GM23248 (cell line): ENCODE data around the gene EXD3. TPM values are rescaled to one million over a fixed set of nuclear protein-coding genes. Genes with fewer than 3 reads are reported as not detected.

Source experiments
- DNase-seq: peaks from one replicate; pipeline ENCODE4 v3.0.0-alpha.2; 2015
- H2AFZ ChIP-seq: fragments of 200-600 bp; sonication (generic); 2 replicates; pipeline ENCODE4 v1.6.1; 2016; ENCODE audit warnings: antibody characterized with exemption
- H3F3A ChIP-seq: fragments of 200-600 bp; sonication (generic); 2 replicates; pipeline ENCODE4 v1.6.1; 2016; ENCODE audit warnings: mild to moderate bottlenecking, antibody characterized with exemption, mixed run types; ENCODE audit not compliant: insufficient read depth
- H3K27ac ChIP-seq: fragments of 200-600 bp; sonication (generic); 2 replicates; pipeline ENCODE4 v1.5.1; 2016; ENCODE audit warnings: mild to moderate bottlenecking
- H3K27me3 ChIP-seq: fragments of 200-600 bp; sonication (generic); replicated peaks from 2 replicates; pipeline ENCODE4 v1.6.1; 2016; ENCODE audit warnings: mild to moderate bottlenecking; ENCODE audit not compliant: insufficient read depth
- H3K36me3 ChIP-seq: fragments of 200-600 bp; sonication (generic); 2 replicates; pipeline ENCODE4 v1.6.1; 2016; ENCODE audit warnings: low read depth, mild to moderate bottlenecking
- H3K4me1 ChIP-seq: fragments of 200-600 bp; sonication (generic); 2 replicates; pipeline ENCODE4 v1.6.1; 2016; ENCODE audit warnings: mild to moderate bottlenecking; ENCODE audit not compliant: insufficient read depth
- H3K4me2 ChIP-seq: fragments of 200-600 bp; sonication (generic); one replicate; pipeline ENCODE4 v1.6.1; 2016; ENCODE audit warnings: mild to moderate bottlenecking; ENCODE audit not compliant: unreplicated experiment
- H3K4me3 ChIP-seq: fragments of 200-600 bp; sonication (generic); 2 replicates; pipeline ENCODE4 v1.5.1; 2016; ENCODE audit warnings: mild to moderate bottlenecking
- H3K79me2 ChIP-seq: fragments of 200-600 bp; sonication (generic); 2 replicates; pipeline ENCODE4 v1.6.1; 2016; ENCODE audit warnings: mild to moderate bottlenecking; ENCODE audit not compliant: insufficient read depth
- H3K9ac ChIP-seq: fragments of 200-600 bp; sonication (generic); 2 replicates; pipeline ENCODE4 v1.6.1; 2016; ENCODE audit warnings: mild to moderate bottlenecking
- H3K9me2 ChIP-seq: fragments of 200-600 bp; sonication (generic); 2 replicates; pipeline ENCODE4 v1.6.1; 2016; ENCODE audit warnings: mixed run types, mild to moderate bottlenecking, moderate library complexity; ENCODE audit not compliant: insufficient read depth
- H3K9me3 ChIP-seq: fragments of 200-600 bp; sonication (generic); one replicate; pipeline ENCODE4 v1.6.1; 2017; ENCODE audit warnings: low read depth
- H4K20me1 ChIP-seq: fragments of 200-600 bp; sonication (generic); 2 replicates; pipeline ENCODE4 v1.6.0; 2016; ENCODE audit not compliant: insufficient read depth
- EZH2 ChIP-seq: fragments of 200-600 bp; sonication (generic); IDR thresholded peaks from 2 replicates; pipeline ENCODE4 v1.6.1; 2018; ENCODE audit warnings: antibody characterized with exemption, mild to moderate bottlenecking; ENCODE audit not compliant: insufficient read depth, poor library complexity, severe bottlenecking
- EZH2phosphoT487 ChIP-seq: fragments of 200-600 bp; sonication (generic); IDR thresholded peaks from 2 replicates; pipeline ENCODE4 v1.6.1; 2018; ENCODE audit warnings: antibody characterized with exemption, moderate library complexity, mild to moderate bottlenecking, low read depth; ENCODE audit not compliant: insufficient read depth
- WGBS, 2 experiments: methylation state at CpG; one replicate each; pipeline ENCODE4 v1.1.6; 2015 to 2017; ENCODE audit warnings: low lambda C conversion rate in 2 of 2, low coverage in 1 of 2; ENCODE audit errors: missing lambda C conversion rate in 2 of 2; 5-methylcytosine and 5-hydroxymethylcytosine counted together
- in situ Hi-C: fragments of 300-500 bp; cut with MboI; formaldehyde crosslinking; loops from 2 replicates; pipeline ENCODE4 v1.15.0; 2020
- polyA plus RNA-seq: library from polyadenylated mRNA; unstranded; fragments of >200 nt; fragmentation: Nextera tagmentation; extraction: Ambion mirVana; gene quantifications from 2 replicates; pipeline ENCODE4 v1.2.1, GENCODE V29; 2016
- total RNA-seq: library from RNA; depleted of rRNA; stranded (reverse); fragments of >200 nt; shearing (Covaris generic); gene quantifications from 2 replicates; pipeline ENCODE4 v1.2.3, GENCODE V29; 2014

Gene EXD3
- total and polyA plus RNA-seq, 2 experiments from 2014 or later = 10.1 to 11.6 TPM

- no peak for TF ChIP-seq EZH2
- TF ChIP-seq EZH2phosphoT487 = no peak
- no peaks in the 10 kb centered on the region for H3K79me2 ChIP-seq
- no peaks in the 10 kb centered on the region for H3K9me2 ChIP-seq
- no peaks in the 10 kb centered on the region for H3K4me1 ChIP-seq
- H3K4me3 ChIP-seq = no peak overlapping the region
- no peak for DNase-seq
- no peak overlapping the region for H3K4me2 ChIP-seq
- 92 to 94% methylated on average over 30 to 31 of the region's 31 CpGs for WGBS, 2 experiments
- no peak overlapping the region for H2AFZ ChIP-seq
- H3K9me3 ChIP-seq = no peaks in the 10 kb centered on the region
- H4K20me1 ChIP-seq = no peaks in the 10 kb centered on the region
- no peak overlapping the region for H3K27ac ChIP-seq
- H3K9ac ChIP-seq = no peak overlapping the region
- H3K27me3 ChIP-seq = no peaks in the 10 kb centered on the region
- H3K36me3 ChIP-seq = no peaks in the 10 kb centered on the region
- no peaks in the 10 kb centered on the region for H3F3A ChIP-seq
- in situ Hi-C loops = no loop called here
Observed at GRCh38 chr9:137460363-137461315, 37.7 kb upstream of the EXD3 start.

GRCh38 chr9:137459601-137460362 is 36.8 kb upstream of the EXD3 start:
- no peaks in the 10 kb centered on the region for H3K9me2 ChIP-seq

GRCh38 chr9:137459152-137459600 is 36.2 kb upstream of the EXD3 start, which contains the start of gene NSMF:
TSS of gene NSMF (minus strand) at chr9:137459334. CDS start at chr9:137459102, 232 bp downstream.
- TF ChIP-seq EZH2 (no peak), EZH2phosphoT487 (no peak)
- Histone ChIP-seq H3K9ac (peak within 1 kb of the TSS; percentile 87), H3K79me2 (no peaks in the 10 kb centered on the region), H3K36me3 (no peaks in the 10 kb centered on the region), H3K4me2 (peak within 1 kb of the TSS; percentile 87), H3K9me3 (no peaks in the 10 kb centered on the region), H3K27me3 (no peaks in the 10 kb centered on the region), H2AFZ (peak within 1 kb of the TSS; percentile 87), H3K9me2 (no peaks in the 10 kb centered on the region), H3K4me1 (peaks cover 6% of the 10 kb centered on the region; the same call in 1 of the 2 replicates), H3K4me3 (peak within 1 kb of the TSS; percentile 83), H3K27ac (no peak within 1 kb of the TSS), H3F3A (no peaks in the 10 kb centered on the region), H4K20me1 (no peaks in the 10 kb centered on the region)
- in situ Hi-C loops = no loop called here
- peak; percentile 96 for DNase-seq
- WGBS, 2 experiments = 1% methylated on average over 30 to 54 of the region's 62 CpGs

More at GRCh38 chr9:137459601-137460362, 36.8 kb upstream of the EXD3 start:
- Histone ChIP-seq H3F3A (no peaks in the 10 kb centered on the region), H2AFZ (peak overlapping the region; percentile 87), H3K36me3 (no peaks in the 10 kb centered on the region), H3K27ac (no peak overlapping the region), H4K20me1 (no peaks in the 10 kb centered on the region), H3K9me3 (no peaks in the 10 kb centered on the region), H3K9ac (peak overlapping the region; percentile 87), H3K79me2 (no peaks in the 10 kb centered on the region), H3K4me1 (no peaks in the 10 kb centered on the region), H3K4me3 (peak overlapping the region; percentile 83), H3K4me2 (peak overlapping the region; percentile 51), H3K27me3 (no peaks in the 10 kb centered on the region)
- in situ Hi-C loops = no loop called here
- 25 to 27% methylated on average over 13 to 14 of the region's 15 CpGs for WGBS, 2 experiments
- no peak for DNase-seq
- TF ChIP-seq EZH2 (no peak), EZH2phosphoT487 (no peak)

GRCh38 chr9:137458194-137459151 is 35.5 kb upstream of the EXD3 start:
- peak; percentile 63 for DNase-seq
- H2AFZ ChIP-seq = peak overlapping the region; percentile 66

More at GRCh38 chr9:137458194-137459151, 35.5 kb upstream of the EXD3 start:
- Histone ChIP-seq H3F3A (no peaks in the 10 kb centered on the region), H3K36me3 (no peaks in the 10 kb centered on the region), H3K9me2 (no peaks in the 10 kb centered on the region), H3K9ac (peak overlapping the region; percentile 87), H3K4me1 (peaks cover 6% of the 10 kb centered on the region; the same call in 1 of the 2 replicates), H3K4me2 (peak overlapping the region; percentile 87), H3K4me3 (peak overlapping the region; percentile 83), H3K9me3 (no peaks in the 10 kb centered on the region), H3K27ac (no peak overlapping the region), H3K79me2 (no peaks in the 10 kb centered on the region), H4K20me1 (no peaks in the 10 kb centered on the region), H3K27me3 (no peaks in the 10 kb centered on the region)
- in situ Hi-C loops = no loop called here
- no peak for TF ChIP-seq EZH2
- no peak for TF ChIP-seq EZH2phosphoT487
- WGBS, 2 experiments = 12 to 17% methylated on average over 47 to 80 of the region's 88 CpGs
